HG02610 (cell line): Measurements from ENCODE around the gene ERC2.

Experiments used
- ATAC-seq: cut with Tn5 transposase; IDR thresholded peaks from one replicate; pipeline ENCODE4 v1.9.1; 2021; ENCODE audit warnings: mild to moderate bottlenecking, moderate library complexity; ENCODE audit not compliant: unreplicated experiment

ERC2 gene

DNA sequence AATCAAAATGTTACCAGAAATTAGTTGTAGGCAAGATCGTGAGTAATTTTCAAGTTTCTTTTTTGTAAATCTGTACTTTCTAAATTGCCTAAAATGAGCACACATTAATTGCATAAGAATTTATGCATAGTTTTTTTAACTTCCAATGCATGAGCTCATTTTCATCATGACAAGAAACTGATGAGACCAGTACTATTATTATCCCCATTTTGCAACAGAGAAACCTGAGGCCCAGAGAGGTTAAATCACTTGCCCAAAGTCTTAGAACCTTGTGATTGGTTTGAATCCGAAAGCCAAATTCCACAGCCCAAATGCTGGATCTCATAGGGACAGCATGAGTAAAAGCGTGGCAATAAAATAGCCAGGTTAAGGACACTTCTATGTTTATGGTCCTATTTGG lies 274.7 kb downstream of the ERC2 start:
- ATAC-seq = no peak

DNA sequence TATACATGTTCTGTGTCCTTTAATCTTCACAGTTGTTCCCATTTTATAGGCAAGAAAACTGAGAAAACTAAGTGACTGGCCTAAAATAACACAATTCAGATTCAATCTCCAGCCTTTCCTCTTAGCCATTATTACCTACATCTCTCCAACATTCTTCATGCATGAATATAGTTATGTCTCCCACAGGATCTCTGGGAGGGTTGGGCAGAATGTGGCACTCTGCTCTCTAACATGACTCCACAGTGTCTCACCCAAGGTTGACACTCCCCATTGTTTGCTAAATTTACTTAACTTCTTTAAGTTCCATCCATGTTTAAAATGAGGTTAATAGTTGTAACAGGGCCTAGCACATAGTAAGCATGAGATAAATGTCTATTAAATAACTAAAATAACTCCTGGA lies 276.3 kb downstream of the ERC2 start:
- ATAC-seq = no peak

DNA sequence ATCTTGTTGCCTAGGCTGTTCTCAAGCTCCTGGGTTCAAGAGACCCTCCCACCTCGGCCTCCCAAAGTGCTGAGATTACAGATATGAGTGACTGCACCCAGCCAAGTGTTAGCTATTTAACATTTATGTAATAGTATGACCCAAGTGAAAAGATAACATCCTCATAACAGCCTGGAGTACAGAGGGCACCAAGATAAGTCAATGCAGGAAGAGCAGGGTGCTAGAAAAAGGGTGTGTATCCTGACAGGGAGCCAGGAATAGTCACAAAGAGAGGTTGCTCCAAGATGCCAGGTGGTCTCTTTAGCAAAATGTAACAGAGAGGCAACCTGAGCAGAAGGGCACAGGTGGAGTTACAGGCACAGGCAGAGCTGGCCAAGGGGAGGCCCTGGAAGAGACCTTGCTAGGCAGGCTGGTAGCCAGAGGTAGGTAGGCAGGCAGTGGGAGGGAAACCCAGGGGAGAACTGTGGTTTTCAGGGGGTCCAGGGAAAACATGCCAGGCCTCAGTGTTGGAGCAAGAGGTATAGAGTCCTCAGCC lies 277.4 kb downstream of the ERC2 start:
- ATAC-seq = no peak

DNA sequence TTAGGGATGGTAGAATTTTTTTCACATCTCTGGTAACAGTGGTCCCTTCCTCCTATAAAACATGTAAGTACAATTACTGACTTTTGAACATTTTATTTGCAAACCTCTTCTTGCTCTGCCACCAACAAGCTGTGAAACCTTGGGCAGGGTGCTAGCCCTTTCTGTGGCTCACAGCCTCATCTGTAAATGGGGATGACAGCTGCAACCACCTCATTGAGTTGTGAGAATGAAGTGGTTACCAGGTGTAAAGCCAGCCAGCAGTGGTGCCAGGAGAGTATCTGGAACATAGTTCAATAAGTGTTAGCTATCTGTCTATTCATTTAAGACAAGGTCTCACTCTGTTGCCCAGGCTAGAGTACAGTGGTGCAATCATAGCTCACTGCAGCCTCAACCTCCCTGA lies 278.1 kb downstream of the ERC2 start:
- ATAC-seq = no peak

DNA sequence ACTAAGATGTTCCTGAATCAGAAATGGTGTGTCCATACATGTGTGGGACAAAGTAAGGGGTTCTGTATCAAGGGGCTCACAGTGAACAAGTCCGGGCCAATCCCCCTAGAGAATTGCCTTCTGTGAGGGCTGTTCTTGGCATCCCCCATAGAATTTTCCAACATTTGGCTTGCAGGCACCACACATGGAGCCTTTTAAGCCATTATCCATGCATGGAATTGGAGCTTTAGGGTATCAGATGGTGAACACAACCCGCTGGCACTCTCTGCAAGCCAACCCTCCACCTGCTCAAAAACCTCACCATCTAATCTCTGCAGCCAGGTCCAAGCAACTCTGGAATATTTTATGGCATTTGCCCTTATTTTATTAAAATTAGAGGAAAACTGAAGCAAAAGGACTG lies 278.7 kb downstream of the ERC2 start:
- ATAC-seq = no peak

DNA sequence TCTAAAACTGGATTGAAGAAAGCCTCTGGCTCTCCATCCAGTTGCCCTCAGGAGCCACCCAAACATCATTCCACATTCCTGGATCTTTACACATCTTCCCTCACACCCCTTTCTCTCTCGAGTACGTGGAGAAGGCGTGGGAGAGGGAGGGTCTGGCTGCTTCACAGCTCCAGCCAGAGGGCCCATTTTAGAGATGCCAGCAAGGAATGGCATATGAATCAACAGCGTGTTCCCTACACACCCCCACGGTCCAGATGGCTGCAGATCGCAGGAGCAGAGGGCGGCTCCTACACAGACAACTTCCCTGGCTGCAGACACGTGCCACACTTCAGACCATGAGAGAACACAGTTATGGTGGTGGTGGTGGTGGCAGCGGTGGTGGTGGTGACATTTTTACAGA lies 280.1 kb downstream of the ERC2 start:
- ATAC-seq = no peak

DNA sequence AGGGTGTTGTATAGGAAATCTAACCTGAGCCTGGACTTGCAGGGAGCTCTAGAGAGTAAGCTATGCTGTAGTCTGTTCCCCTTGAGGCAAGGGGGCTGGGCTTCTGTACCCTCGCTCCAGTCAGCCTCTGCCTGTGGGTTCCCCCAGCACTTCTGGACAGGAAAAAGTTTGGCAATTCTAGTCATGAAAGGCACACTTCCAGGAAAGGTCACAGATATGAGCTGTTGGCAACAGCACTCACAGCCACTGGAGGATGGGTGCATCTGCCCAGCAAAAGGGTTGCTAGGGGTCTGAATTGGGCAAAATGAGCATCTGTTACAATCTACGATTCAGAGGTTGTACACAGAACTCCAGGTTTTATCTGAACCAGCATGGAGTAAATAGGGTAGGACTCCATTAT lies 281.2 kb downstream of the ERC2 start:
- ATAC-seq = no peak

DNA sequence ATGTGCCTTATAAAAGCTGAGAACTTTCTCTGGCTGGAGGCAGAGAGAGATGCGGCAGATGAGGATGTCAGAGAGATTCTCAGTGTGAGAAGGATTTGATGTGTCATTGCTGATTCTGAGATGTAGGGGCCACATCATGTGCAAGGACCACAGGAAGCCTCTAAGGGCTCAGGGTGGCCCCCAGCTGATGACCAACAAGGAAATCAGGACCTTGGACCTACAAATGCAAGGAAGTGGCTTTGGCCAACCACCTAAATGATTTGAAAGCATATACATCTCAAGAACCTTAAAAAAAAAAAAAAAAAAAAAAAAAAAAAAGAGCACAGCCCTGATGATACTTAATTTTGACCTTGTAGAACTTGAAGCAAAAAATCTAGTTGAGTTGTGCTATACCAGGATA lies 282.4 kb downstream of the ERC2 start:
- ATAC-seq = no peak

DNA sequence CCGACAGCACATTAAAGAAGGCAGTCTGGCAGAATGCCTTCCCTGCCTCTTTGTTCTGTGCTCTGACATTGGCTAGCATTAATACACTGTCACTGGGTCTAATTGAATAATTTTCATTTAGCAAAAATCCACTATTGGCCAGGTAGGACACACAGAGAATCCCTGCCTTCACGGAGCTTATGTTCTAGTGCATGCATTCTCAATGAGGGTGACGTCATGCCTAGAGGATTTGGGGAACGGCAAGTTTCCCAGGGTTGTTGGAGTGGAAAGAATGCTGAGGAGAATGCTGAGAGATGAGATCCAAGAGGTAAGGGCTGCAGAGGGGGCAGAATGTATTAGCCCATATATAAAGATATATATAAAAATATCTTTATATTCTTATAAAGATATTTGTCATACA lies 284.7 kb downstream of the ERC2 start:
- no peak for ATAC-seq

DNA sequence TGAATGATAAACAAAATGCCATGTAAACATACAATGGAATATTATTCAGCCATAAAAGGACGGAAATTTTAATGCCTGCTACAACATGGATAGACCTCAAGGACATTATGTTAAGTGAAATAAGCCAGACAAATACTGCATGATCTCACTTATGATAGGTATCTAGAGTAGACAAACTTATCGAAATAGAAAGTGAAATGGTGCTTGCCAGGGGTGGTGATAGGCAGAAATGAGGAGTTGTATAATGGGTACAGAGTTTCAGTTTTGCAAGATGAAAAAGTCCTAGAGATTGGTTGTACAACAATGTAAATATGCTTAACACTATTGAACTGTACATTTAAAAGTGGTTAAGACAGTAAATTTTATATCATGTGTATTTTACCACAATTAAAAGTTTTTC lies 287.8 kb downstream of the ERC2 start:
- ATAC-seq = no peak

DNA sequence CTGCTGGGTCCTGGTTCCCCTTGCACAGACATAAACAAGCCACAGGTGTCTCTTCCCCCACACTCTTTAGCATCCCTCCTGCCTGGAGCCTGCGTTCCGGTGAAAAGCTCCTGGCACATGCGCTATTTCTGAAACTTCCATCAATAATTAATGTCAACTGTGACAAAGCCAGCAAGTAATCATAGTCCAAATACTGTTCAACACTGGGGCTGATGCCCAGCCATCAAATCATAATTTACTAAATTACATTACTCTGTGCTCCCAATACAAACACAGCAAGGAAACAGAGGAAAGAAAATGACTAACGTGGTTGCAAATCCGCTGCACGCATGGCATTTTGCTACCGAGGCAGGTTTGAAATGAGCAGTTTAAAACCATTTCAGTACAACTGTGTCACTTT lies 294.7 kb downstream of the ERC2 start:
- no peak for ATAC-seq

DNA sequence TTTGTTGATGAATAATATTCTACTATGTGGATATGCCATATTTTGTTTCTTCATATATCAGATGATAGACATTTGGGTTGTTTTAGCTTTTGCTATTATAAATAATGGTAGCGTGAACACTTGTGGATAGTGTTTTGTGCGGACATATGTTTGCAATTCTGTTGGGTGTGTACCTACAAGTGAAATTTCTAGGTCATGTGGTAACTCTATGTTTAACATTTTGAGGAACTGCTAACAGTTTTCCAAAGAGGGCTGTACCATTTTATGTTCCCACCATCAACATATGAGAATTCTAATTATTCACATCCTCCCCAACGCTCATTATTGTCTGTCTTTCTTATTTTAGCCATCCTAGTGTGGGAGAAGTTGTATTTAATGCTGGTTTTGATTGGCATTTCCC lies 303.8 kb downstream of the ERC2 start:
- no peak for ATAC-seq

DNA sequence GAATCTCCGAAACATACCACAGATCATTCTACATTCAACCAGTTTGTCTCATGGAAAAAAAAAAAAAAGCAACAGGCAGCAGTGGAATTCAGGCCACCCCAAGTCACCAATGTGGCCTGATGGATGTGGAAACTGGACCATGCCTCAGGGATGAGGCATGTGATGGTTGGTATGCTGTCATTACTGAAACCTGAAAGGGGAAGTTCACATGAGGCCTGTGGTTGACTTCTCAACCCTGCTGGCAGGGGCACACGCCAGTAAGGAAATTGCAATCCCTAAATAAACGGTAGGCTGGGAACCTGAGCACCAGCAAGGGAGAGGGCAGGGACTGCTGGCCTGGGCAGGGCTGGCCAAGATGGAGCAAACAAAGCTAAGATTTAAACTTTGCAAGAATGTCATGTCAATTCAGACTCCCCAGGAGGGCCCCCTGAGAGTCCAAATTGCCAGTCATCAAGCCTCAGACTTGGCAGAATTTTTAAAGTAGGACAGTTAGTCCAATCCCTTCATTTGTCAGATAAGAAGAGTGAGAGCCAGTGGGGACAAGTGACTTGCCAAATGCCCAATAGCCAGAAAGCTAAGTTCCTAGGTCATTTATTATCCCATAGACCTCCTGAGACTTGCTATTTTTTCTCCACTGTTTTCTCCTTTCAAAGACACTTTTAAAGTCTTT lies 310.4 kb downstream of the ERC2 start:
- peak; percentile 62 for ATAC-seq

DNA sequence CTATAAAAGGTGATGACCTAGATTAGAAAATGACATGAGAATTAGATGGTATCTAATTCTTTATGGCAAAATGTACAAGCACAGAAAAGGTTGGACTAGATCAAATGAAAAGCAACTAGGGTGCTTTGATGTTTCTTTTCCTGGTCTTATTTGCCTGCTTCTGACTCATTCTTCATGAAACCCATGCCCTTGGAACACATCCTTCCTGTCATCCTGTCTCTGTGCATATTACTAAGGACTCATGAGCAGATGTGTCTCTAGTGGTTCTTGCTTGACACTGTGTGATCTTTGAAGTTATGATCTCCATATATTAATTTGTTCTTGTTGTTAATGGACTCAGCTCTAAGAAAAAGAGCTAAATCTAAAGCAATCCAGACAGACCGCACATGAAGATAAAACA lies 314.0 kb downstream of the ERC2 start:
- ATAC-seq = no peak

DNA sequence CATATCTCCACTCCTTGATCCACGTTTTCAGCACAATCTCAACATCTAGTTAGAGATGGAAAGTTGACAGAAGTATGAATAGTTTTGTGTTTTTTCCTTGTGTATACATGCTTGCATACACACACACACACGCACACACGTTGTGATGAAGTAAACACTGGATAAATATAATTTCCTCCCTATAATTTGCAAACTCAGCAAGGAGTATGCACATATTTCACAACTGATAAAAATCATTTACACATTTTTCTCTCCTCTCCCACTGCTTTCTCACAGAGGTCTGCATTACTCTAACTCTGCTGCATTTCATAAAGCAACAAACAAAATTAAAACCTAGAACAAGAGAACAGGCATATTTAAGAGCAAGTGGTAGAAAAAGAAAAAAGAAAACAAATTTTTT lies 320.9 kb downstream of the ERC2 start:
- no peak for ATAC-seq

DNA sequence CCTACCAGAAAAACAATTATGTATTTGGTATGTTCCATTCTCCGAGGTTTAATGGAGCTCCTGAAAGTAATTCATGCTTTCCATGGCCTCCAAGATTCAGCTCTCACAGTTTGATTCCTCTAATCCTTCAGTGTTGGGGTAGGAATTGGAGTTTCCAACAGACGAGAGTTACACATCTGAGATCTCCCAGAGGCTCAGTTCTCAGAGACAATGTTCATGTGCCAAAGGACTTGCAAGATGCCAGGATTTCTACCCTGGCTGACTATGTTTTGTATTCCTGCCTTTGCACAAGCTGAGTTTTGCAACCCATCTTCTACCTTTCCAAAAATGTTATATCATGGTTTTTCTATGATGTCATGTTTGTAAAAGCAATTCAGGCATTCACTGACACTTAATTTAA lies 322.9 kb downstream of the ERC2 start:
- no peak for ATAC-seq

DNA sequence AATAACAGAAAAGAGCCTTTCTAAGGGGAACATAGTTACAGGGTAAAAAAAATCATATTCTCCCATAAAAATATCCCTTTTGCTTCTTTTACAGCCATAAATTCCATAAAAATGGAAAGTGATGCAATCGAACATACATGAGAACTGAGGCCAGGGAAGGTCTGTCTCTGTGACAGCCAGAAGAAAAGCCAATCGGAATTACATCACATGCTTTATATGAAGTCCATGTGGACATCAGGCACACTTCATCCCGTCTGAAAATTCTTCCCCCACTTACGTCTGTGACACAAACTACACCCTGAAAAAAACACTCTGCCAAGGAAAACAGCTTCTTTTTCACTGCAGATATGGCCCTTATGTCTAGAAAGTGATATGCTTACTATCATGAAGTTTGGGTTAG lies 323.5 kb downstream of the ERC2 start:
- ATAC-seq = no peak

DNA sequence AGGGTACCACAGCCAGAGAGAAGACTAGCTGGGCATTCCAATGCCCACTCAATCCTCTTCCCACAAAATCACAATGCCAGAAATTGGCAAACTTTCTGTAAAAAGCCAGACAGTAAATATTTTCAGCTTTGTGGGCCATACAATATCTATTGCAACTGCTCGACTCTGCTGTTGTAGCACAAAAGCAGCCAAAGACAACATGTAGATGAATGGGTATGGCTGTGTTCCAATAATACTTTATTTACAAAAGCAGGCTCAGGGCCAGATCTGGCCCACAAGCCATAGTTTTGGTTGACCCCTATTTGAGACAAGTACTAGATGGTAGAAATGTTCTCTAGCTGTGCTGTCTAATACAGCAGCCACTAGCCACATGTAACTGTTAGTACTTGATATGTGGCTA lies 330.9 kb downstream of the ERC2 start:
- no peak for ATAC-seq

DNA sequence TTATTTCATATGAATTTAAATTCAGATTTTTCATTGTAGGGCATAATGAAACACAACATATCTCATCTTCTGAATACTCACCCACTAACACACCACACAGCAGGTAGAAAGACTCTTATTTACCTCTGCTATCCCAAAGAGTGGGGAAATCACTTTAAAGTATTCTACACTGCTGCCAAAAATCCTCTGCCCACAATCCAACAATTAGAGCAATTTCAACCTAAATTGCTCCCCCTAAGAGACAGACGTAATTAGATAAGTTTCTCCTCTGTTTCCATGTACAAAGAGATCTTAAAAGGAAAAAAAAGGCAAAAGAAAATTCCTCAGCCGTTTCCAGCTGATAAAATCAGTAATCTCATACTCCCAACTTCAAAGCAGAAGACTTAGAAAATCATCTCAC lies 331.8 kb downstream of the ERC2 start:
- no peak for ATAC-seq

DNA sequence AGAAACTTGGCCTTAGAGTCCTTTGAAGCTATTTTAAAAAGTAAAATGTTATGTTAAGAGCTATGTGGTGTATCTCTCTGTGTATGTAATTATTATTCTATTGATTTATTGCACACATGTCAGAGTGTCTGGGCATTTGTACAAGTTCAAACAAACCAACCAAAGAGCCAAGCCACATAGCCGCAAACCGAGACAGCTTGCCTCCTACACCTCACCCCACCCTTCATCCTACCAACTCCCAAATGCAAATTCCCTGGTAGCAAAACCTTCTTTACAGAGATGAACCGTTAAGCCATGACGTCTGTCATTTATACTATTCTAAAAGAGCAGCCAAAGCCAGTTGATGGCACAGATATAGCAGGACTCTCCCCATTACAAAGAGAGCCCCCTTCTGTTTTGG lies 332.3 kb downstream of the ERC2 start:
- no peak for ATAC-seq

DNA sequence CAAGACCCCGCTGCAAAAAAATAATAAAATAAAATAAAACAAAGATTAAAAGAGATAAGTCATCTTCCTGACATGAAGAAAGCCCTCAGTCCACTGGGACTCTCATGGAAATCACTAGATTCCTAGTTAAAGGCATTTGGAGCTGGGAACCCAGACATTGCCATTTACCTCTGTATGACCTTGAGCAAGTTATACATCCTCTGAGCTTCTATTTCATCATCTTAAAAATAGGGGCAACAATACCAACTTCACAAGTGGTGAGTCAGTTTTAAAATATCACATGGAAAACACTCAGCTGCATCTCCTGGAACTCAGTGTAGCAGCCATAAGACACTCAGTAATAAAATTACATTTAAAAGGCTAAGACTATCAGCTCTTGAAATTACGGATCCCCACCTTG lies 334.8 kb downstream of the ERC2 start:
- no peak for ATAC-seq

DNA sequence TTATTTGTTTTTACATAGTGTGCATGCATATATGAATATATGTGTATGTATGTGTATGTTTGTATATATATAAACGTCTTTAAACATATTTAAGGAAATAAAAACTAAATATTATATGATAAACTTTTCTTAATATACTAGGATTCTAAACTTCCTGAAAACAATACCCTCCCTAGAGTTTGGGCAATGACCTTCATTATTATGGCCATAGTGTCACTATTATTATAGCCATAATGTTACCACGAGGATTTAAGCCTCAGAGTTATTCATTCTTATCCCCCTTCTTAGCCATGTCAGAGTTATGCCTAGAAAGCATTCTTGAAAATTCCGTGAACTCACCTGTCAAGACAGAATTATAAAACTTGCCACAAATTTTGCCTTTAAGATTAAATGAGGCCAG lies 335.5 kb downstream of the ERC2 start:
- ATAC-seq = no peak

DNA sequence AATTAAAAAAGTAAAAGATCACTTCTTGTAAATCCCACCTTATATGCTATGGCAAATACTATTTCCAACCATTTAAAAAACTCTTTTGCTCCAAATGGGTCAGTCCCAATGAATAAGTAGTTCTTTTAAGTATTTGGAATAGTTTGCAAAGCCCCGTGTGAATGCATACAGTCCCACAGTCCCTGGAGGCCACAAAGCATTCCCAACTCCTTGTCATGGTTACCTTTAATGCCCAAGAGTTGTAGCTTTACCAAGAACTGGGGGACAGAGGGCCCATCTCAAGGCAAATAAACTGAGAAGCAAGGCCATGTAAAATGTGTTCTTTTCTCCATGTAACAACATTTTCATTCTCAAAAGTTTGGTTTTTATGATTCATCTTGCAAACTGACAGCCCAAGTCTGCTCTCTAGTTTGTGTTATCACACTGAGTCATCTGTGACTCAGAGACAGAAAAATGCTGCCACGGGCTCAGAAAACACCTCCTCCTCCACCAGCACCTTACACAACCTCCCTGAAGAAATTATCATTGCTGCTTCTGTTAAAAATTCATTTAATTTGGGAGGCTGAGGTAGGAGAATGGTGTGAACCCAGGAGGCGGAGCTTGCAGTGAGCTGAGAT lies 336.2 kb downstream of the ERC2 start:
- peak; percentile 48 for ATAC-seq
